Skeletal muscle tissue (tissue), 4 donors: ENCODE measurements around the gene BAIAP2L2. TPM values are rescaled to one million over a fixed set of nuclear protein-coding genes. Genes with fewer than 3 reads are reported as not detected.

Experiments
- H3K27ac ChIP-seq: one replicate; pipeline ENCODE4 v1.7.0; 2013; ENCODE audit warnings: mild to moderate bottlenecking, low read depth, low read length, inconsistent platforms
- H3K27me3 ChIP-seq, 3 donors: one replicate each; pipeline ENCODE4 v1.7.0; 2013; ENCODE audit warnings: low read length in 3 of 3; ENCODE audit not compliant: control insufficient read depth in 3 of 3, insufficient read depth in 3 of 3
- H3K36me3 ChIP-seq, 3 donors: one replicate each; pipeline ENCODE4 v1.7.0; 2013; ENCODE audit warnings: low read length in 3 of 3; ENCODE audit not compliant: control insufficient read depth in 3 of 3, insufficient read depth in 3 of 3
- H3K4me1 ChIP-seq, 3 donors: one replicate each; pipeline ENCODE4 v1.7.0; 2013; ENCODE audit warnings: low read length in 3 of 3, mild to moderate bottlenecking in 3 of 3; ENCODE audit not compliant: control insufficient read depth in 3 of 3, insufficient read depth in 3 of 3
- H3K4me3 ChIP-seq, 3 donors: one replicate each; pipeline ENCODE4 v1.7.0; 2013; ENCODE audit warnings: low read length in 3 of 3
- H3K9ac ChIP-seq, 3 donors: one replicate each; pipeline ENCODE4 v1.7.0; 2013; ENCODE audit warnings: low read length in 3 of 3, mild to moderate bottlenecking in 3 of 3, moderate library complexity in 2 of 3, low read depth in 1 of 3
- H3K9me3 ChIP-seq, 3 donors: one replicate each; pipeline ENCODE4 v1.7.0; 2013; ENCODE audit warnings: low read length in 3 of 3; ENCODE audit not compliant: control insufficient read depth in 3 of 3
- total RNA-seq: library from RNA; depleted of rRNA; stranded (reverse); fragments of >200 nt; gene quantifications from one replicate; pipeline ENCODE4 v1.2.3, GENCODE V29; 2014
- donor health status: Osteomylitis.

Gene BAIAP2L2
- total RNA-seq, 1 donor from 2014 or later = not detected

DNA sequence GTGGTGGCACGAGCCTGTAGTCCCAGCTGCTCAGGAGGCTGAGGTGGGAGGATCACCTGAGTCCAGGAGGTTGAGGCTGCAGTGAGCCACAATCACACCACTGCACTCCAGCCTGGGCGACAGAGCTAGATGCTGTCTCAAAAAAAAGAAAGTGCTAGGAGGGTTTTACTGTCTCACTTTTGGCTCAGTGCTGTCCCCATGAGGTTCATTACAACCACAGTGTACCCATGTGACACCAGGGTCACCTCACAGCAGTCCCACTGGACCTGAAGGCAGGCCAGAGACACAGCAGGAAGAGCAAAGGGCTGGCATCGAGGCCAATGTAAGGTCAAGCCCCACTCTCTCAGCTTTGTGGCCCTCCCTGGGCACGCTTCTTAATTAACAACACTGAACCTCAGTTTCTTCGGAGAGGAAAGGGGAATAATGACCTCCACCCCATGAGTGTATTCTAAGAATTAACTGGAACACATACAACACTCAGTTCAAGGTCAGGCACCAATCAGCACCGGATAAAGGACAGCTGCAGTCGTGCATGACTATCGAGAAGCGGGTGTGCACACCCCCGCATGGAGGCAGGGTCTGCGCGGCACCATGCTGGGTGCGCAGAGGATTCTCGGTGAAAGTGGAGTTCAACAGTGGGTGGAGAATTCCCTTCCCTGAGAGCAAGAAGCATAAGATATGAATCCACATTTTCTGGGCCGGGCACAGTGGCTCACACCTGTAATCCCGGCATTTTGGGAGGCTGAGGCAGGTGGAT lies 30.9 kb upstream of the BAIAP2L2 start:
- no peak overlapping the region for H3K4me3 ChIP-seq
- H3K4me1 ChIP-seq = no peaks in the 10 kb centered on the region
- no peaks in the 10 kb centered on the region for H3K27me3 ChIP-seq
- H3K36me3 ChIP-seq = peaks cover 9 to 14% (median 11%) of the 10 kb centered on the region in 3 donors
- no peaks in the 10 kb centered on the region for H3K9me3 ChIP-seq
- H3K9ac ChIP-seq = peak overlapping the region in 1 of 3 donors; percentile 33
- H3K27ac ChIP-seq = no peak overlapping the region

DNA sequence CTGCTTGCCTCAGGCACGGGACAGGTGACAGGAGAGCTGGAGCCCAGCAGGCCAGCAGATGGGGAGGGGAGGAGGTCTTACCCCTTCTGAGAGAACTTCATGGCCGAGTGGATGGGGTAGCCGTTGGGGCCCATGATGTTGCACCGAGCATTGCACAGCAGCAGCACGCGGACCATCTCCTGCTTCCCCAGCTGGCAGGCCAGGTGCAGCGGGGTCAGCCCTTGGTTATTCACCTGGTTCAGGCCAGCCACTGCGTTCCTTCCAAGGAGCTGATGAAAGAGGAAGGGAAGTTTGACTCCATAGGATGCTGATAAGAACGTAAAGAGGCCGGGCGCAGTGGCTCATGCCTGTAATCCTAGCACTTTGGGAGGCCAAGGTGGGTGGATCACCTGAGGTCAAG lies 29.4 kb upstream of the BAIAP2L2 start:
- peaks cover 9 to 23% (median 16%) of the 10 kb centered on the region in 3 donors for H3K36me3 ChIP-seq
- no peaks in the 10 kb centered on the region for H3K9me3 ChIP-seq
- H3K4me1 ChIP-seq = no peaks in the 10 kb centered on the region
- no peaks in the 10 kb centered on the region for H3K27me3 ChIP-seq
- no peak overlapping the region for H3K9ac ChIP-seq
- H3K27ac ChIP-seq = no peak overlapping the region
- H3K4me3 ChIP-seq = no peak overlapping the region

DNA sequence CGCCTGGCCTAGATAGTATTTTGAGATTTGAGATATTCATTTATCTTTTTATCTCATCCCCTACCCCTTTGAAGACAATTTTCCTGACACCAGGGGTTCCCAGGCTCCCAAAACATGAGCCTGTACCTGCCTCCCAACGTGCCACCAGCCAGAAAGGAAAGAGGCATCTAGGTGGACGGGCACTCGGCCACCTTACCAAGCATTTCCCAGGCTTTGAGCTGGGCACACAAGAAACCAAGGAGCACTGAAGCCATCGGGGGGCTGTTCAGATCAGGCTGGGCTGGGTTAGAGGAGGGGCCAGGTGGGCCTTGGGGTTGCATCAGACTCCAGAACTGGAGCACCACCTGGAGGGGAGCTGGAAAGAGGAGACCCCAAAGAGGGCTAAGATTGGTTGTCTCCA lies 28.5 kb upstream of the BAIAP2L2 start:
- Histone ChIP-seq H3K9ac (no peak overlapping the region), H3K27ac (no peak overlapping the region), H3K4me1 (no peaks in the 10 kb centered on the region), H3K4me3 (no peak overlapping the region), H3K36me3 (peaks cover 9 to 21% (median 14%) of the 10 kb centered on the region in 3 donors), H3K27me3 (no peaks in the 10 kb centered on the region), H3K9me3 (no peaks in the 10 kb centered on the region)

- no peak overlapping the region for H3K9ac ChIP-seq
- no peaks in the 10 kb centered on the region for H3K4me1 ChIP-seq
- H3K36me3 ChIP-seq = peaks cover 12 to 22% (median 13%) of the 10 kb centered on the region in 3 donors
- H3K27ac ChIP-seq = no peak overlapping the region
- no peak overlapping the region for H3K4me3 ChIP-seq
- no peaks in the 10 kb centered on the region for H3K9me3 ChIP-seq
- H3K27me3 ChIP-seq = no peaks in the 10 kb centered on the region
Measured at GRCh38 chr22:38137876-38138687, 27.6 kb upstream of the BAIAP2L2 start.

- Histone ChIP-seq H3K4me3 (no peak overlapping the region), H3K27ac (no peak overlapping the region), H3K36me3 (peaks cover 20 to 24% (median 21%) of the 10 kb centered on the region in 3 donors), H3K4me1 (no peaks in the 10 kb centered on the region), H3K9ac (no peak overlapping the region), H3K9me3 (no peaks in the 10 kb centered on the region), H3K27me3 (no peaks in the 10 kb centered on the region)
Measured at GRCh38 chr22:38136607-38137006, 26.1 kb upstream of the BAIAP2L2 start.

GRCh38 chr22:38135133-38135706 lies 24.7 kb upstream of the BAIAP2L2 start:
- Histone ChIP-seq H3K27ac (no peak overlapping the region), H3K4me3 (no peak overlapping the region), H3K9ac (no peak overlapping the region), H3K27me3 (no peaks in the 10 kb centered on the region), H3K36me3 (peaks cover 17 to 24% (median 21%) of the 10 kb centered on the region in 3 donors), H3K4me1 (no peaks in the 10 kb centered on the region), H3K9me3 (no peaks in the 10 kb centered on the region)

GRCh38 chr22:38133331-38133730 lies 22.8 kb upstream of the BAIAP2L2 start:
- H3K27me3 ChIP-seq = no peaks in the 10 kb centered on the region
- H3K36me3 ChIP-seq = peaks cover 28 to 33% (median 32%) of the 10 kb centered on the region in 3 donors
- H3K9me3 ChIP-seq = no peaks in the 10 kb centered on the region
- no peak overlapping the region for H3K4me3 ChIP-seq
- no peaks in the 10 kb centered on the region for H3K4me1 ChIP-seq
- H3K27ac ChIP-seq = no peak overlapping the region
- no peak overlapping the region for H3K9ac ChIP-seq

- Histone ChIP-seq H3K9ac (no peak overlapping the region), H3K36me3 (peaks cover 32 to 33% (median 33%) of the 10 kb centered on the region in 3 donors), H3K4me1 (no peaks in the 10 kb centered on the region), H3K27me3 (no peaks in the 10 kb centered on the region), H3K9me3 (no peaks in the 10 kb centered on the region), H3K4me3 (no peak overlapping the region), H3K27ac (no peak overlapping the region)
Measured at GRCh38 chr22:38132794-38133193, 22.3 kb upstream of the BAIAP2L2 start.

DNA sequence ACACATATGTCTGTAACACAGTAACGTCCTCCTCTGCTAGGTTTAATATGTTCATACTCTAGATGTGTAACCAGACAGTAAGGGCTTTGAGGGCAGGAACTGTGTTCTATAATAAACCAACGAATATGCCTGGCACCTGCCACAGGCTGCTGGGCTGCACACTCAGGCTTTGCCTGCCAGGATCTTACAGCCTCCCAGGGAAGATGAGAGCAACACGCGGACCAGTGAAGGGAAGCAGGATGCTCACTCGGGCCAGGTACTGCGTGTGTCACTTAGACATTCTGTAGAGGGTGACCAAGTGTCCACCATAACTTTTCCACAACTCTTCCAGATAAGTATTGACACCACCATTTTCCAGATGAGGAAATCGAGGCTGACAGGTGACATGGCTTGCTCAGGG lies 21.7 kb upstream of the BAIAP2L2 start:
- no peak overlapping the region for H3K9ac ChIP-seq

DNA sequence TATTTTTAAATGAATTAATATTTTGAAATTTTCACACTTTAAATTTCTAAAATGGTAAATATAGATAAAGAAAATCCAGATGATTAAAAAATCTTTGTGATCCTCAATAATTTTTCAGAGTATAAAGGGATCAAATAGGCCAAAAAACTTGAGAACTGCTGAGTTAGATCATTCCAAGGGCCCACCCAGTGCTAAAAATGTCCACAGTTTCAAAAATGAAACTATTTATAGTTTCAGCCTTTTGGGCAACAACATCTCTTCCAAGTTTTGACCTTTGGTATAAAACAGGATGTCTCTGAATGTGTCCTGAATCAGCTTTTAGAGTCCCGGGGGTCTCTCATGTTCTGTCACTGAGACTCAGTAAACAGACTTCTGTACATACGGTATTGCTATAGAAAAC lies 20.9 kb upstream of the BAIAP2L2 start:
- Histone ChIP-seq H3K9ac (no peak overlapping the region), H3K36me3 (peaks cover 31 to 39% (median 35%) of the 10 kb centered on the region in 3 donors), H3K27ac (no peak overlapping the region), H3K4me1 (peaks cover 0 to 2% (median 0%) of the 10 kb centered on the region in 3 donors), H3K4me3 (no peak overlapping the region), H3K27me3 (no peaks in the 10 kb centered on the region), H3K9me3 (no peaks in the 10 kb centered on the region)

More for the DNA sequence above, 21.7 kb upstream of the BAIAP2L2 start:
- Histone ChIP-seq H3K27me3 (no peaks in the 10 kb centered on the region), H3K27ac (no peak overlapping the region), H3K4me1 (no peaks in the 10 kb centered on the region), H3K9me3 (no peaks in the 10 kb centered on the region), H3K36me3 (peaks cover 31 to 38% (median 35%) of the 10 kb centered on the region in 3 donors), H3K4me3 (no peak overlapping the region)
